VCaP (cell line): ENCODE measurements around the gene KRTAP9-9.

Source experiments
- H3K27ac ChIP-seq: fragments of 450-650 bp; 2 replicates; pipeline ENCODE4 v1.5.1; 2017
- TF ChIP-seq, protein P1 (sequence below): fragments of 450-650 bp; conservative IDR thresholded peaks from 2 replicates; pipeline ENCODE4 v1.5.1; 2017; ENCODE audit warnings: mild to moderate bottlenecking, moderate library complexity

KRTAP9-9 gene

DNA sequence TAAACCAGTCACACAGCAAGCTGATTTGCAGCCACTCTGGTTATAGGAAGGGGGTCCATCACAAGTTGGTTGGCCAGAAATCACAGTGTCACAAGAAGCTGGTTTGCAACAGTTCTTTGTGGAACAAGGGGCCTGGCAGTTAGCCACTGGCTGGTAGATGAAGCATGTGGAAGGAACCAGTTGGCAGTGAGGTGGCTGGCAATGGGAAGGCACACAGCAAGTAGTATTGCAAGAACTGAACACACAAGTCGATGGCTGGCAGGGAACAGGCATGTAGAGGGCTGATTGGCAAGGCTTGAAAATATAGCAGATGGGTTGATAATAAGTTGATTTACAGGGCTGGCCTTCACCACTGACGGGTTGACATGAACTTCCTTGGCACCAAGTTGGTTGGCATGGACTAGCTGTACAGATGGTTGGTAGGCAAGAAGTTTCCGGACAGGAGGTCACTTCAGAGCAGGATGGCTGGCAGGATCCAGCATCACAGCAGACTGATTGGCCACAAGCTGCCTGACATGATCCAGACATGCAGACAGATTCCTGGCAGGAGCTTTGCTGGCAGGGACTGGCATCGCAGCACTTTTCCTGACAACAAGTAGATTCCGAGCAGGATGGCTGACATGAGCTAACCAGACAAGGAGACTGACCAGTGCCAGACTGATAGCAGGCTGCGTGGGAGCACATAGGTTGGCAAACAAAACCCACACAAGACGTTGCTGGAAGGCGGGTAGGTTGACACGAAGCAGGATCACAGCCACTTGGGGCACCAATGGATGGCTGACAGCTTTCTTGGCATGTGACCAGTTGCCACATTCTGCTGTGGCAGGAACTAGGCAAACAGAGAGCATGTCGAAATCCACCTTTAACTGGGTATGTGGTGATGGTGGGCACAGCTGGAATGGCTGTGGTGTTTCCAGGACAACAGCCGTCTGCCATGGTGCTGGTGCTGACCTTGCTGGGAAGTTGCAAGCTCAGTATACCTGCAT, 47.0 kb downstream of the KRTAP9-9 start, which contains the start of gene KRTAP29-1:
KRTAP29-1 (minus strand) TSS at position 936 of the 986 bp plus-strand sequence; CDS start at position 936, 0 bp downstream.
- TF ChIP-seq, protein P1, sequence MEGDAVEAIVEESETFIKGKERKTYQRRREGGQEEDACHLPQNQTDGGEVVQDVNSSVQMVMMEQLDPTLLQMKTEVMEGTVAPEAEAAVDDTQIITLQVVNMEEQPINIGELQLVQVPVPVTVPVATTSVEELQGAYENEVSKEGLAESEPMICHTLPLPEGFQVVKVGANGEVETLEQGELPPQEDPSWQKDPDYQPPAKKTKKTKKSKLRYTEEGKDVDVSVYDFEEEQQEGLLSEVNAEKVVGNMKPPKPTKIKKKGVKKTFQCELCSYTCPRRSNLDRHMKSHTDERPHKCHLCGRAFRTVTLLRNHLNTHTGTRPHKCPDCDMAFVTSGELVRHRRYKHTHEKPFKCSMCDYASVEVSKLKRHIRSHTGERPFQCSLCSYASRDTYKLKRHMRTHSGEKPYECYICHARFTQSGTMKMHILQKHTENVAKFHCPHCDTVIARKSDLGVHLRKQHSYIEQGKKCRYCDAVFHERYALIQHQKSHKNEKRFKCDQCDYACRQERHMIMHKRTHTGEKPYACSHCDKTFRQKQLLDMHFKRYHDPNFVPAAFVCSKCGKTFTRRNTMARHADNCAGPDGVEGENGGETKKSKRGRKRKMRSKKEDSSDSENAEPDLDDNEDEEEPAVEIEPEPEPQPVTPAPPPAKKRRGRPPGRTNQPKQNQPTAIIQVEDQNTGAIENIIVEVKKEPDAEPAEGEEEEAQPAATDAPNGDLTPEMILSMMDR, result no peak
- H3K27ac ChIP-seq, result no peak within 1 kb of the TSS

DNA sequence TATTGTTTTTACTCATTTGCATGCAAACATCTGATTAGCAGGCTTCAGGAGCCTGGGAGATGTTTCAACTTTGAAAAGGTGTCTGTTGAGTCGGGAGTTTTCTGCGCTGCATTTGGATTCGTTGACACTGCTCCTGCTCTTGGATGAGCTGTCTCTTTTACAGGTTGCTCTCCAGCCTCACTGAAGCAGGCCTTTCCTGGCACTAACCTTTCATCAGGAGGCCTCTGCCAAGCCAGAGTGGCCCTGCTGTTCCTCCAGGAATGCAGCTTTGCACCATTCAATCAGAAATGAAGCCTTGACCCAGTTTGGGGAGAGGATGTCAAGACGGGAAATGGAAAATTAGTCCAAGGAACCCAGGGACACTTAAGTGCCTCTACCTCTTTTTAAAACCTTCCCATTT, 47.8 kb downstream of the KRTAP9-9 start:
- no peak overlapping the region for H3K27ac ChIP-seq
- TF ChIP-seq, protein P1, result no peak

DNA sequence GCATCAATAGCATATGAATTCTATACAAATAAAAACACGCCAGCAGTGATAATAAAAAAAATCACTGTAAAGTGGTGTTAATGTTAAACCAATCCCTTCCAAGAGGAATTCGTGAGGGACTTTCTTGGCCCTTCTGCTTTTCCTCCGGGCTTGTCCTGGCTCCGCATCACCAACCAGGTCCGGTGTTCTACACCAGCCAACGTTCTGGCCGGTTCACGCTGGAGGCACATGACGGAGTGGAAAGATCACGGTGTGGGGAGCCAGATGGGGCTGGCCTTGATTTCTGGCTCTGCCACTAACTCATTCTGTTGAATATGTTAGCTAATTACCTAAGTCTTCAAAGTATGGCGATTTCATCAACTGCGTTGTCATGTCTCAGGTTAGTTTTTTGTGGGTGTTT, 48.9 kb downstream of the KRTAP9-9 start:
- TF ChIP-seq, protein P1, result no peak
- no peak overlapping the region for H3K27ac ChIP-seq
